Keratinocyte (primary cell): ENCODE data around the gene ARHGEF38. TPM values are rescaled to one million over a fixed set of nuclear protein-coding genes. Genes with fewer than 3 reads are reported as not detected.

Experiments
- DNase-seq: peaks from one replicate; pipeline ENCODE4 v3.0.0-alpha.2; 2011; ENCODE audit warnings: low read depth, missing footprints, low spot score
- FAIRE-seq: peaks from 2 replicates; lab custom pipeline; 2011; peaks lifted over from hg19 to GRCh38; lab: Jason Lieb, UNC
- H2AFZ ChIP-seq: 2 replicates; pipeline ENCODE4 v1.6.0; 2012; ENCODE audit warnings: low read length, control low read depth, inconsistent platforms; ENCODE audit not compliant: control insufficient read depth
- H3K27ac ChIP-seq: 2 replicates; pipeline ENCODE4 v1.5.1; 2011; ENCODE audit warnings: low read length; ENCODE audit not compliant: control insufficient read depth, insufficient read depth
- H3K27me3 ChIP-seq: 3 replicates; pipeline ENCODE4 v1.6.0; 2011; ENCODE audit warnings: low read length; ENCODE audit not compliant: control insufficient read depth, insufficient read depth; ENCODE audit errors: extremely low read depth
- H3K36me3 ChIP-seq, 2 experiments: 2 replicates in 1 of 2; 3 replicates in 1 of 2; pipeline ENCODE4 v1.5.1; 2011; ENCODE audit warnings: low read length in 2 of 2, mild to moderate bottlenecking in 1 of 2; ENCODE audit not compliant: control insufficient read depth in 2 of 2, insufficient read depth in 2 of 2; ENCODE audit errors: extremely low read depth in 1 of 2
- H3K4me1 ChIP-seq: 3 replicates; pipeline ENCODE4 v1.5.1; 2011; ENCODE audit warnings: low read length; ENCODE audit not compliant: control insufficient read depth, insufficient read depth; ENCODE audit errors: extremely low read depth
- H3K4me2 ChIP-seq: 3 replicates; pipeline ENCODE4 v1.6.0; 2011; ENCODE audit warnings: low read depth, low read length; ENCODE audit not compliant: control insufficient read depth, insufficient read depth; ENCODE audit errors: extremely low read depth
- H3K4me3 ChIP-seq, 3 experiments: fragments of 200-600 bp in 1 of 3; sonication (generic) in 1 of 3; 2 replicates in 2 of 3; 3 replicates in 1 of 3; pipeline ENCODE4 v1.5.1; 2011 to 2016; ENCODE audit warnings: low read length in 3 of 3, mild to moderate bottlenecking in 3 of 3, control low read depth in 2 of 3, inconsistent platforms in 1 of 3, low read depth in 1 of 3, mixed read lengths in 1 of 3, mixed run types in 1 of 3, moderate library complexity in 1 of 3; ENCODE audit not compliant: control insufficient read depth in 2 of 3, insufficient read depth in 2 of 3; ENCODE audit errors: extremely low read depth in 1 of 3
- H3K79me2 ChIP-seq: 2 replicates; pipeline ENCODE4 v1.6.0; 2012; ENCODE audit warnings: low read length; ENCODE audit not compliant: control insufficient read depth, insufficient read depth
- H3K9ac ChIP-seq: 3 replicates; pipeline ENCODE4 v1.6.0; 2011; ENCODE audit warnings: low read length; ENCODE audit not compliant: control insufficient read depth, insufficient read depth; ENCODE audit errors: extremely low read depth
- H3K9me1 ChIP-seq: 3 replicates; pipeline ENCODE4 v1.6.0; 2011; ENCODE audit warnings: low read length; ENCODE audit not compliant: control insufficient read depth, insufficient read depth; ENCODE audit errors: extremely low read depth
- H3K9me3 ChIP-seq: 2 replicates; pipeline ENCODE4 v1.5.1; 2012; ENCODE audit warnings: low read depth, low read length; ENCODE audit not compliant: control insufficient read depth
- H4K20me1 ChIP-seq: 3 replicates; pipeline ENCODE4 v1.6.0; 2011; ENCODE audit warnings: low read length; ENCODE audit not compliant: control insufficient read depth, insufficient read depth; ENCODE audit errors: extremely low read depth
- CTCF ChIP-seq, 3 experiments: IDR thresholded peaks in 1 of 3; conservative IDR thresholded peaks in 1 of 3; optimal IDR thresholded peaks in 1 of 3; 2 replicates in 2 of 3; 3 replicates in 1 of 3; pipeline versions ENCODE3 to v1.5.1; 2011; ENCODE audit warnings: low read length in 3 of 3, mild to moderate bottlenecking in 3 of 3, moderate library complexity in 2 of 3, control low read depth in 1 of 3, inconsistent platforms in 1 of 3; ENCODE audit not compliant: insufficient read depth in 2 of 3; ENCODE audit errors: extremely low read depth in 1 of 3
- EZH2 ChIP-seq: IDR thresholded peaks from one replicate; pipeline ENCODE4 v1.6.1; 2012; ENCODE audit warnings: inconsistent platforms, mild to moderate bottlenecking, low read length, moderate library complexity
- dilution Hi-C: fragments of 300-500 bp; cut with MboI; formaldehyde crosslinking; loops from one replicate; pipeline ENCODE4 v1.7.0; 2020; ENCODE audit warnings: low sequenced_read_pairs; ENCODE audit not compliant: extremely low pct_ligation_motif_present
- polyA plus RNA-seq, 5 experiments: library from polyadenylated mRNA; depleted of rRNA in 3 of 5; stranded (reverse) in 3 of 5; stranded (forward) in 1 of 5; unstranded in 1 of 5; fragments of >200 nt; gene quantifications; 1 replicate in 1 of 5; 2 replicates in 3 of 5; 3 replicates in 1 of 5; pipeline versions ENCODE4 v1.2.1 to v1.2.3, GENCODE V29; 2011 to 2012; ENCODE audit warnings: missing spikeins in 2 of 5, low read depth in 1 of 5, low replicate concordance in 1 of 5

ARHGEF38 gene
- polyA plus RNA-seq, 1 donor (not counting 4 experiments of a cell fraction or from before 2014, with no cell fraction given) = 0.09 TPM

DNA sequence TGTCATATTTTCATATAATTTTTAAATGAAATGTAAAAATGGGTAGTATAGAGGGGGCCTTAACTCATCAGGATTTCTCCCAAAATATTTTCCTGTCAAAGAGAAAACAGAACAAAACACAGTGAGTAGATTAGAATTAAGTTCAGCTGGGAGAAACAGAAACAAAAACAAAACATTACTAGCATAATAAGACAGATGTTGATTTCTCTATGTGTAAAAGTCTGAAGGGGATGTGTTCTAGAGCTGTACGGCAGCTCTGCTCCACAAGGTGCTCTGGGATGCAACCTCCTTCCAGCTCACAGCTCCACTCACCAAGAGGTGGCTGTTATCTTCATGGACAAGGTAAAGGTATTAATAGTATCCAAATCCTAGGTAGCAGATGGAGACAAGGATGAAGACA is 72.8 kb downstream of the ARHGEF38 start:
- Histone ChIP-seq H3K9me3 (no peaks in the 10 kb centered on the region), H3K27ac (no peak overlapping the region), H3K4me2 (no peak overlapping the region), H4K20me1 (no peaks in the 10 kb centered on the region), H3K79me2 (no peaks in the 10 kb centered on the region), H3K4me1 (peaks cover 6% of the 10 kb centered on the region), H3K36me3 (no peaks in the 10 kb centered on the region), H3K9ac (no peak overlapping the region), H3K4me3 (no peak overlapping the region), H2AFZ (no peak overlapping the region), H3K27me3 (no peaks in the 10 kb centered on the region), H3K9me1 (no peaks in the 10 kb centered on the region)
- no peak for DNase-seq
- no peak for TF ChIP-seq CTCF (optimal IDR thresholded peaks at IDR 0.05 in 1 of 3, IDR thresholded peaks at IDR 0.05 in 1 of 3, conservative IDR thresholded peaks at IDR 0.05 in 1 of 3; ENCODE audit: extremely low read depth in 1 of 3, insufficient read depth in 2 of 3, low read length in 3 of 3)
- TF ChIP-seq EZH2 = no peak
- dilution Hi-C loops = no loop called here
- FAIRE-seq = no peak

DNA sequence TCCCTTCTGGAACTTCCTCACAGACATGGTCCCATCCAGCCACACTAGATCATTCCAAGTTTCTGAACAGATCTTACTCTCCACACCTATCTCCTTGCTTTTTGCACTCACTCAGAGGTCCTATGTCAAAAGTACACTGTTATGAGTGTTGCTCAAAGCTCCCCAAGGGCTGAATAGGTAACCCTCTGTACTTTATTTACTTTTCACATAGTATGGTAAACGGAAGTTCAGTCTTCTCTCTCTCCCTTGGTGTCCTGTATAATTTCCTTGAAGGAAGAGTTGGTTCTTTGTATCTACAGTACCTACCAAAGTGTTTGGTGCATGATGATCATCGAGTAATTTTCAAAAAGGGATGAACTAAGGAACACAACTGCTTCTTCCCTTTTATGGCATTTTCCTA is 74.4 kb downstream of the ARHGEF38 start:
- H3K79me2 ChIP-seq = no peaks in the 10 kb centered on the region
- no peak for TF ChIP-seq CTCF (optimal IDR thresholded peaks at IDR 0.05 in 1 of 3, IDR thresholded peaks at IDR 0.05 in 1 of 3, conservative IDR thresholded peaks at IDR 0.05 in 1 of 3; ENCODE audit: extremely low read depth in 1 of 3, insufficient read depth in 2 of 3, low read length in 3 of 3)
- no peak for TF ChIP-seq EZH2
- H3K36me3 ChIP-seq = no peaks in the 10 kb centered on the region
- H2AFZ ChIP-seq = no peak overlapping the region
- no peak overlapping the region for H3K4me2 ChIP-seq
- H3K9ac ChIP-seq = no peak overlapping the region
- H3K9me3 ChIP-seq = no peaks in the 10 kb centered on the region
- H3K27ac ChIP-seq = no peak overlapping the region
- no peaks in the 10 kb centered on the region for H3K9me1 ChIP-seq
- dilution Hi-C loops = no loop called here
- H3K27me3 ChIP-seq = no peaks in the 10 kb centered on the region
- H3K4me1 ChIP-seq = peaks cover 21% of the 10 kb centered on the region
- DNase-seq (no peak), FAIRE-seq (no peak)
- H3K4me3 ChIP-seq = no peak overlapping the region
- H4K20me1 ChIP-seq = no peaks in the 10 kb centered on the region
